Stimulated activated CD8-positive, alpha-beta memory T cell treated with anti-CD3 and anti-CD28 coated beads, Interleukin-4, amount 100 ng/mL, for 4 hours (primary cell): ENCODE data around the gene GFRA4.

ENCODE experiments used
- DNase-seq, 2 donors: peaks; one replicate each; pipeline ENCODE4 v3.0.0-alpha.2; 2020; ENCODE audit warnings: low read depth in 2 of 2, low spot score in 1 of 2

The GFRA4 gene

DNA sequence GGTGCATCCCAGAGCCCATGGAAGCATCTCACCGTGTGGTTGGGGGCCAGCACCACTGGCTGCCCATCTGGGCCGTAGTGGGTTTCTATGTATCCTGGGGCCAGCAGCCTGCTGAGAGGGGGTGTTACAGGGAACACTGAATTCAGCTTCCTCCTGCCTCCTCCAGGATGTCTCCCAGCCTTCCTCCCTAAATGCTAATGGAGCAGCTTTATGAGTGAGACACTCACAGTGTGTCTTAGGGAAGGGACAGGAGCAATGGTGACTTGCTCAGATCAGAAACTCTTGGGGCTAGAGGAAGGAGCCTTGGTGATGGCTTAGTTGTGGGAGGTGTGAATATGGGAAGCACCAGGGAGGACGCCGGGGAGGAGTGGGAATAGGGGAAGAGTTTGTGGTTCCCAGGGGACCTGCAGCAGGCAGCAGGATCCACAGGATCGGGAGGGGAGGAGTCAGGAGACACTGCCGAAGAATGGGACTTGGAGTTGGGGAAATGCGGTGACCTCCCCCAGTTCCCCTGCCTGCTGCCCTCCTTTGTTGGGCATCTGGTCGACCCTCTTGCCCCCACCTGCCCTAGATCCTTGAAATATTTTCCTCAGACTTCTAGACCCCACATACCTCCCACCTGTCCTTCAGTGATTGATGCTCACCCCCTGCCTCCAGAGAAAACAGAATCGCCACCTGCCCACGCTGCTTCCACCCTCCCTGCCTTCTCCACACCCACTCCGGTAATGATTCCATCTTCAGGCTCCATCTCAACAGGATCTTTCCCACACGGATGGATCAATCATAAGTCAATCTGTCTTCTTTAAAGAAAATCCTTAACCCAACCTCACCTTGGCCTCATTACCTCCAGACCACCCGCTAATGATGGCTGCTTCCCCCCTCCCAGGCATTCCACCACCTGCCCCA is 12.0 kb upstream of the GFRA4 start:
- DNase-seq = no peak

DNA sequence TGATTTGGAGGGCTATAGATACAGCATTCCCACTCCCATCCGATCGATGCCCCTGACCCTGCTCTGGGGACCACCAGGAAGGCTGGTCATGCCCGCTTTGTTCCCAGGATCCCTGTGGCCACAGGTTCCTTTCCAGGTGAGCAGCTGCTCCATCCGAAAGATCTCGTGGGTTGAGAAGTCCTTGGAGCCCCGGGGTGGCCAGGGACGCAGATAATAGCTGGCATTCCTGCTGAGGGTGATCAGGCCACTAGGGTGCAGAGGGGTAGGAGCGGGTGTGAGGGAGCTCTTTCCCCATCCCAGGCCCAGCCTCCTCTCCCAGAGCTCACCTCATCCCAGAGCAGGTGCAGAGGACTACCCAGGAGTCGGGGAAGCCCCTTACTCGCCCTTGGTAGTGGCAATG is 11.2 kb upstream of the GFRA4 start:
- no peak for DNase-seq

DNA sequence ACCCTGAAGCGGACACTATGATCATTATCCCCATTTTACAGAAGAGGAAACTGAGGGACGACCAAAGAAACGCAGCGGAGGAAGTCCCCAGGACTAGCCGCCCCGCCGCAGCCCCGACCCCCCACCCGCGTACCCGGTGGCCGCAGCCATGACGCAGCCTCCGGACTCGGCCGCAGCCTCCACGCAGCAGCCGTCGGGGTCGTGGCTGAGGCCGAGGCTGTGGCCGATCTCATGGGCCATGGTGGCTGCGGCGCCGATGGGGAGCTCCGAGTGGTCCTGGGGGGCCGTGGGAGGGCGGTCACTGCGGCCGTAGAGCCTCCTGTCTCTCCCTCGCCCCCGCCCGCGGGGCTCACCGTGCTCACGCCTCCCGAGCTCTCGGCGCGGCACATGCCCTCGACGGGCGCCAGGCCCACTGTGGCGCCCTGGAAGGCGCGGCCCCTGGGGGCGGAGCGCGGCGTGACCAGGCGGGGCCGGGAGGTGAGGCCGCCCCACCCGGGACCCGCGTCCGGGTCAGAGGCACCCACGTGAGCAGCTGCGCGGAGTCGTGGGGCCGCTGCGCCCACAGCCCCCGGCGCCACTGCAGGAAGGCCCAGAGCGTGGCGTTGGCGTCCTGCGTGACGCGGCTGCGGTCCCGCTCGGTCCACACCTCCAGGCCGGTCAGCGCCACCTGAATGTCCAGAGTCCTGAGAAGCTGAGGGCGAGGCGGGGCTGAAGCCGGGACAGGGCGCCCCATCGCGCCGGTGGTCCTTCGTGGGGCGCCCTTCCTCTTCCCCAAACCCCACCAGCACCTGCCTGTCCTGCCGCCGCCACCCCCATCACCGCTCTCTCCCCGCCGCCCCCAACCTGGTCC is 10.2 kb upstream of the GFRA4 start:
- DNase-seq = no peak

DNA sequence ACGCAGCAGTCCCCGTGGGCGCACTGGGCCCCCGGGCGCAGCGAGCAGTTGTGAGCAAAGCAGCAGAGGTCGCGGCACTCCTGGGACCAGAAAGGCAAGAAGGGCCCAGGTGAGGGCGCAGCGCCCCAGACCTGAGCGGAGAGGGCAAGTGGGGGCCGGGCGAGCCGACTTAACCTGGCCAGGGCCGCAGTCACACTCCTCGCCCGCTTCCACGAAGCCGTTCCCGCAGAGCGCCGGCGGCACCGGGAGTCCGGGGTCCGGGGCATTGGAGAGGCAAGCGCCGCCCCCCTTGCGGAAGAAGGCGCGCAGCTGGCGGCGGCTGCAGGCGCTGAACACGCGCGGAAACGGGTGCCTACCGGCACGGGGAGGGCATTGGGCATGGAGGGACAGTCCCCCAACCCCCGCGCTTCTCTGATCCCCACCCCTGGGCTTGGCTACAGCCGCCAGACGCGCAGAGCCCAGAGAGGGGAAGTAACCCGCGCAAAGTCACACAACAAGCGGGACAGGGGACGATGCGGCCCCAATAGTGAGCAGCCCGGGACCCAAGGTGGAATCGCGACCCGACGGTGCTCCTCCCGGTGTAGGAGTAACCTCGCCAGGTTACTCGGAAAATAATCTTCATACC is 9.5 kb upstream of the GFRA4 start:
- no peak for DNase-seq

DNA sequence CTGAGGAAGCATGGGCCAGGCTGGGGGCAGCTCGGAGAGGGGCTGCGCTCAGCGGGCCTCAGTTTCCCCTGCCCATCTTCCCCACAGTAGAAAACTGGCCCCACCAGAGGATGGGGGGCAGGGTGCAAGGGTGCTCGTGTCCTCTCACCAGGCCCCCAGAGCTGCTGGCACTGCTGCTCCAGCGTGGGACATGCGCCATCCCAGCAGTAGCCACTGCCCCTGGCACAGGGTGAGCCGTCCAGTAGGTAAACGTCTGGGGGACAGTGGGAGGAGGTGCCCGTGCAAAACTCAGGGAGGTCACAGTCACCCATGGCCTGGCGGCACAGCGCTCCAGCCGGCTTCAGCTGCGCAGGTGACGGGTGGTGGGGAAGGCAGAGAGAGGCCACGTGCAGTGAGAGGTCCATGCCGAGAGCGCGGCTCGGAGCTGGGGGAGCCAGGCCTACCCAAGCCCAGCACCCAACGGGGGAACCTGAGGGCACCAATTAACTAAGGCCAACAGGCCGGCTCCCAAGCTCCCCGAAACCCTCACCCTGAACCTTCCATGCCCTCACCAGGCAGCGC is 8.9 kb upstream of the GFRA4 start:
- no peak for DNase-seq

DNA sequence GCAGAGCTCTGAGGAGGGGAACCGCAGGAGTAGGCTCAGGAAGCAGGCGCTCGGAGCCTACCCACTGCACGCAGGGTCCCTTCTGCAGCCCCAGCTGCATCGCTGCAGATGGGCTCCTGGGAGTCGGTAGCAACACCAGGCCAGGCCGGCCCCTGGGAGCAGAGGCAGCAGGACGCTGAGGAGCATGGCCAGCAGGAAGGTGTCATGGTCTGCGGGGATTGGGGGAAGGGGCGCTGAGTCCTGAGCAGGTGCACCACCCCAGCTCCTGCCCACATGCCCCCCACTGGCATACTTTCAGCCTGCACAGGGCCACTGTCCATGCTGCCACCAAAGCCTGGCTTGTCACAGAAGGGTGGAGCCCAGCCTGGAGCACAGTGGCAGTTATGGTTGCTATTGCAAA is 7.7 kb upstream of the GFRA4 start:
- no peak for DNase-seq

DNA sequence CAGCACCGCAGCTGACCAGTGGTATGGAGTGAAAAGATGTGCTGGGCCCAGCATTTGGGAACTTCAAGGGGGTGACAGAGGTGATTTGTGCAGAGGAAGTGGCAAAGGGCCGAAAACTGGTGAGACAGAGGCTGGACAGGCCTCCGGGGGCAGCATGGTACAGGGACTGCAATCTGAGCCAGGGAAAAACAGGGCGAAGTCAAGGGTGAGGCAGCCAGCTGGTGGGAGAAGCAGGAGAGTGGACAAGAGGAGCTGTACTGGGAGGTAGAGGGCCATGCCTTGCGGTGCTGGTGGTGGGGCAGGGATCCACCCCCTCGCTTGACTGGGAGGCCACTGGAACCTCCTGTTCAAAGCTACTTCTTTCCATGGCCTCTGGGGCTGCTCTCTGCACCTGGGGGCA is 7.3 kb upstream of the GFRA4 start:
- DNase-seq = no peak

DNA sequence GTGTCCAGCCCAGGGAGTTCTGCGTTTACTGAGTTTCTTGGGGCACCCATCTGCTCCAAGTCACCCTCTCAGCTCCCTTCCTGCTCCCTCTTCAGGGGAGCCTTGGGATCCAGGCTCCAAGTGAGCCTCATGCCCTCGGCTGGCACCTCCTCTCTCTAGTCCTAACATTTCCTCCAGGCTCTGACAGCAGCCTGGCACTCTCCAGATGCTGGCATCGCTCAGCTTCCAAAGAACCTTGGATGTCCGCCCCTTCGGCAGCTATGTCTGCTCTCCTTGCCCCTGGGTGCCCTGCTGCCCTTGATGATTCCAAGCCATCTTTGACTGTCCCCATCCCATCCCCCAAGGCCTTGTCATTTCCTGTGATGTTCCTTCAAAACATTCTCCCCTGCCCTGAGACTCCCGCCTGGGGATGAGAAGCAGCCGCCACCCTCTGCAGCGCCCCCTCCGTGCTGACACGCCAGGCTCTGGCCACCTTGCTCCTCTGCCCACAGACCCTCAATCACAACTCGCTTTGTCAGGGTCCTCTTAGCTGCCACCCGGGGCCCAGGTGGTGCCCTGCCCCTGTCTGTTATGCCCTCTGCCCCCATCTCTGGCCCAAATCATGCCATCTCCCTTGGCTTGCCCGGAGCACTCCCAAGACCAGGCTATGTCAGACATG is 6.6 kb upstream of the GFRA4 start:
- DNase-seq = no peak

DNA sequence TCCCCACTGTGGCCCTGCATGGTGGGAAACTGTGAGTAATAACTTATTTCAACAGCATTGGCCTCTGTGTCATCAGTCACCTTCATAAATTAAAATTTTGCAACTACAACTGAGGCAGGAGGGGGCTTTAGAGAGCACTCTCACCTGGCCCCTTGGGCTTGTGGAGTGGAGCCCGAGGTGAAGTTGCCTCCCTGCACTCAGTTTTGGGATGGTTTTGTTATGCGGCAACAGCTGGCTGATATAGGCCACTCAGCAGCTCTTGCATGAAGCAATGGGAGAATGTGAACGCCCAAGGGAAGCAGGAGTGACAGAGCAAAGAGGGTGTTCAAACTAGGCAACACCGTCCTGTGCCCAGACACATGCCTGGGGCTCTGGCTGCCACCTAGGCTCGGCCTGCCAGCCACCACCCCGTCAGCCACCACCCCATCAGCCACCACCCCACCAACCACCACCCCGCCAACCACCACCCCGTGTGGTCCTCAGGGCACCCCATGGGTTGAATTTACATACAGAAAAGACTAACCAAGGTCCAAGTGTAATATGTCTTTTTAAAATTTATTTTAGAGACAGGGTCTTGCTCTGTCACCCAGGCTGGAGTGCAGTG is 4.3 kb upstream of the GFRA4 start:
- DNase-seq = no peak

DNA sequence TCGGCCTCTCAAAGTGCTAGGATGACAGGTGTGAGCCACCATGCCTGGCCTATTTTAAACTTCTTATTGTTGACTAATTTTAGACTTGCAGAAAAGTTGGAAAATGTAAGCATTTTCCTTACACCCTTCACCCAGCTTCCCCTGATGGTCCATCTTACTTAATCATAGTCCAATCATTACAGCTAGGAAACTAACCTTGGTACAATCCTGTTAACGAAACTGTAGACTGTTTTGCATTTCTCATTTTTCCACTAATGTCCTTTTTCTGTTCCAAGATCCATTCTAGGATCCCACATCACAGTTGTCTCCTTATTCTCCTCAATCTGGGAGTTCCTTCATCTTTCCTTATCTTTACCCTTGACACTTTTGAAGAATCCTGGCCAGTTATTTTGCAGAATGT is 659 bp upstream of the GFRA4 start:
- no peak for DNase-seq

DNA sequence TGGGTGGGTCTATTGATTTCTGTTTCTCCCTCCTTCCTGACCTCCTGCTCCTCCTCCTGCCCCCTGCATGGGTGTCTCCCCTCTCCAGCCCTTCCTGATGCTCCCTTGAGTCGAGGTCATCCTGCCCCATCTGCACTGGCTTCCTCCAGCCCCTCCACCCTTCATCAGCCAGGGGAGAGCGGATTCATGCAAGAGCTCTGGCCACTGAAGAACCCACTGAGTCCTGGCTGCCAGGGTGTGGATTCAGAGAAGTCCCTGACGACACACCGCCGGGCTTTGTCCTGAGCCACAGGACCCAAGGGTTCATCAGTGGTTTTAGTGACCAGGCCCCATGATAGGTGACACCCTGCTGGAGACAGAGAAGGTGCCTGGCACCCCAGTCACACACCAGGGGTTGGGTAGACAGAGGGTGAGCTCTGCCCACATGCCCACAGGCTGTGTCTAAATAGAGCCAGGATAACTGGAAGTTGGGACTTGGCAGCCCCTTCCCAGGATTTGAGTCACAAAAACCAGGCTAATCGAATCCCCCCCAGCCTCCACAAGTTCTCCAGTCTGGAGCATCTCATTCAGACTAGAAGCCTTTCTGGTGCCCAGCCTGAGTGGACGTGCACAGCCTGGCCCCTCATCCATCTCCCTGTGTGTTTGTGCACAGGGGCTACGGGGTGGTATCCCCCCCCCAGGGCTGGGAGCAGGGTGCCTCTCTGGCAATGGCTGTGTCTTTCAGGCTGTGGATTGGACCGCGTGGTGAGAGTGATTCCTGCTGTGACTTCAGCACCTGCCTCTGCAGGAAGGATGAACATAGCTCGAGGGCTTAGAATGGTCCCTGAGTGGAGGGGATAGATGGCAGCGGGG is 1.2 kb downstream of the GFRA4 start:
- DNase-seq = no peak

DNA sequence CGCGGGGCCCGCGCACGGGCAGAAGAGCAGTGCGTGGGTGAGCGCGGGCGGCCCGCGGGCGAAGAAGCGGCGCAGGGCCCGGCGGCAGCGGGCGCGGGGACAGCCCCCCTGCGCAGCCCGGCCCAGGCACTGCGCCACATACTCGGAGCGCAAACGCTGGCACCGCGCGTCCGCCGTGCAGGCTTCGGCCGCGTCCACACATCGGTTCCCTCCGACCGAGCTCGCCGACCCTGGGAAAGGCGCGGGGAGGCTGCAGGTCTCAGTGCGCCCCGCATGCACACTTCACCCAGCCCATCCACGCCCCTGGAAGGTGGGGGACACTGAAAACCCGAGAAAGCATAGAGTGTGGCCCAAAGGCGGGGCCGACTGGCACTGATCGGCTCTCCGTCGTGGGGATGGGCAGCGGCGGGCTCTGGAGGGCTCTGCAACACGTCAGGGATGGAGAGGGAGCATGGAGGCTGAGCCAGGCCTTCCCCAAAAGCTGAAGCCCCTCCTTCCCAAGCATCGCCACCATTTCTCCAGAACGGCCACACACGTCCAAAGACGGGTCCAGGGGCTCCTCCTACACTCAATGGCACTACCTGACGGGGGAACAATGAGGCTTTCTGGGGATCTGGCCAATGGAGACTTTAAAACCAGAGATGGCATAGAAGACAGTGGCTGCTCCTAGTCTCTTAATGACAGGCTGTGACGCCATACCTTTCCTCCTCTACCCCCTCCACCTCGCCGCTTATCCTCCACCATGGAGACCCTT is 2.0 kb downstream of the GFRA4 start:
- no peak for DNase-seq

DNA sequence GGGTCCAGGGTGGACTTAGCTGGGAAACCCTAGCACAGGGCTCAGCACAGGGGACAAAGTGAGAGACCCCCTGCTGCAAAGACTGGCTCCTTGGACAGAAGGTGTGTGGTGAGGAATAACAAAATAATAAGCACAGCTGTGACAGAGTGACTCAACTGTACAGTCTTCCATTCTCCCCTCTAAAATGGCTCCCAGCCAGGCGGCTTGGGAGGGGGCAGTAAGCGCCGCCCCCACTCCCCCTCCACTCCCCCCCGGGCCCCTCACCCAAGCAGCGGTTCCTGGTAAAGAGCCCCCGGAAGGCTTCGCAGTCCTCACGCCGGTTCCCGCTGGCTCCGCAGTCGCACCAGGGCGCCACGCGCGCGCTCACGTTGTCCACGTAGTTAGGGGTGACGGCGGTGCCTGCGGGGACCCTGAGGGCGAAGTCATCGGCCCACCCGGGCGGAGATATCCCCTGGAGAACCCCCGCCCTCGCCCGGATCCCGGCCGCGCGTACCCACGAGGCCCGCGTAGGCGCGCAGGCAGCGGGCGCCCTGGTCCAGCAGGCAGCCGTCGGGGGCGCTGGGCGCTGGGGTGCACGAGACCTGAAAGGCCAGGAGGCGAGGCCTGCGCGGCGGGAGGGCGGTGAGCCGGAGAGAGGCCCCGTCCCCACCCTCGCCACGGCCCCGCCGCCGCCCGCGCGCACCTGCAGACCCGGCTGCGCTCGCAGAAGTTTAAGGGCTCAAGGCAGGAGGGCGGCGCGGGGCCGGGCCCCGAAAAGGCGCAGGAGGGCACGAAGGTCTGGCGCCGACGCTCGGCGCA is 2.7 kb downstream of the GFRA4 start:
- DNase-seq = no peak

DNA sequence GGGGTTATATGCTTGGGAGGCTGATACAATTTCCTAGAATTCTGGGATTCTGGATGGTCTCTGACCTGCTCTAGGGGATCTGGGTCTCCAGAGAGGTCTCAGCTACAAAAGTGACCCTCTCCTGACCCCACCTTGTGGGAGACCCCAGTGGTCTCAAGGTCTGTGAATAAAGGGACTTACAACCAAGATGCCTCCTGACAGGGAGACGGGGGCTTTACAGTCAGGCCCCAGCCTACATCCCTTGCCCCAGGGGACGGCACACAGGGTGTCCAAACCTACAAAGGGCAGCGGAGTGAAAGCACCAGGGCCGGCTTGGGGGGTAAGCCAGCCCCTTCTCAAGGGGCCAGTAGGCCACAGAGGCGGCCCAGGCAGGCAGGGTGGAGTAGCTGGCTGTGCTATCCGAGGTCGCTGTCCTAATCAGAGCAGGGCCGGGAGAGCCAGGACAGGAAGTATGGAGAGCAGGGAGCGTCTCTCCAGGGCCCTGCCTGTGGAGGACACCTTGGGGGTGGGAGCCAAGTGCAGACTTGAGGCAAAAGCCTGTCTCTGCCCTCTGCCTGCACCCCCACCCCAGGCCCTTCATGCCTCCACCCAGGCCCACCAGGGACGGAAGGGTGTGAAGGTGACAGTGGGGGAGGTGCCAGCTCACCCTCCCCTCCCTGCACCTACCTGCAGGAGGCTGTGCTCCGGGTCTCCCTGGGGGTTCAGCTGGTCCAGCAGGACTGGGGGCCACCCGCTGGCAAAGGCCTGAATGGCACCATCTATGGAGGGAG is 3.5 kb downstream of the GFRA4 start:
- DNase-seq = no peak

DNA sequence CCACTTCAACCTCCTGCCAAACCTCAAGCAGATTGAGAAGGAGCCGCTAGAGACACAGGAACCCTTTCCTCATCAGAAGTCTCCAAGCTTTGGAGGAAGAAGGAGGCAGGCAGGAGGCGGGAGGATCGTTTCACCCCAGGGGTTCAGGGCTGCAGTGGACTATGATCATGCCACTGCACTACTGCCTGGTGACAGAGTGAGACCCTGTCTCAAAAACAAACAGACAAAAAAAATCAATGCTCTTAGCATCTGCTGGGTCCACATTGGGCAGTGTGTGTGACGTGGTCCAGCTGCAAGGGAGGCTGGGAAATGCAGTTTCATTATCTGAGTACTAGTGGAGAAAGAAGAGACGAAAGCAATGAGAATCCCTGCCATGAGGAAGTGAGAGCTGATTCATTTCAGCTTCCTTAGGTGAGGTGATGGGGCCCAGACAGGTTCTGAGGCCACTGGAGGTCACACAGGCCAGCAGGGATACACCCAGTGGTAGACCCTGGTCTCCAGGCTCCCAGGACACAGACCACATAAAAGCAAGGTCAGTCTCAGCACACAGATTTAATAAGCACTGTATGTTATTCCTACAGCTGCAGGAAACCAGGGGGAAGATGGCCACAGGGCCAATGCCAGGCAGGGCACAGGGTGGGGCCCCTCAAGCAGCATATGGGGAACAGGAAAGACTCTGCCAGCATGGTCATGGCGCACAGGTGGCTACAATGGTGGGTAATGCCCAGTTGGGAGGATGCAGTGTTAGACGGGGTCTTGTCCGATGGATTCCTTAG is 4.3 kb downstream of the GFRA4 start:
- DNase-seq = no peak

DNA sequence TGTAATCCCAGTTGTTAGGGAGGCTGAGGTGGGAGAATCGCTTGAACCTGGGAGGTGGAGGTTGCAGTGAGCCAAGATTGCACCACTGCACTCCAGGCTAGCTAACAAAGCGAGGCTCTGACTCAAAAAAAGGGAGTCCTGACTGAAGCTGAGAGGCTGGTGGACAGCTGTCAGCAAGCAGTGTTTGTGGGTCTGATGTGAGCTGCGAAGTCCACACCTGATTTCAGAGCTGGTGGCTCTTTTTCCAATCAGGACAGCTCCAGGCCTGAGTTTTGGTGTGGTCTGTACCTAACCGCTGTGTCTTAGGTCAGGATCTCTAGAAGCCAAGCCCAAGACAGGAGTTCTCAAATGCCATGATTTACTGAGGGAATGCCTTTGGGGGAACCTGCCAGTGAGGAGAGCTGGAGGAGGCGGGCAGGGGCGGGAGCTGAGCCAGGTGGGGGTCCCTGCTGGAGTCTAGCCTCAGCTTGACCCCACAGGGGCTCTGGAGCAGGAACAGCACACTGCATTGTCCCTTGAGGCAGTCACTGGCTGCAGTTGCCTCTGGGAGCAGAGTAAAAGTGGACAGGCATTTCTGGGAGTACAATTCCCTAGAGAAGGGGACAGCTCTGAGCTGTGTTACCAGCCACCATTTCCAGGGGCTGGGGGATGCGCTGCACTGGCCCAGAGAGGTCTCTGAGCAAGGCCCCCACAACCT is 5.0 kb downstream of the GFRA4 start:
- no peak for DNase-seq
